G401.6 (cell line): ENCODE measurements around the gene B3GNT4.
"Not testable (repeated sequence)": the region's sequence is repeated elsewhere in the genome, so short reads cannot be mapped to it uniquely, and the experiment has no call there.

Experiments used
- FAIRE-seq: peaks from 2 replicates; lab custom pipeline; 2012; peaks lifted over from hg19 to GRCh38; lab: Jason Lieb, UNC

Gene B3GNT4

DNA sequence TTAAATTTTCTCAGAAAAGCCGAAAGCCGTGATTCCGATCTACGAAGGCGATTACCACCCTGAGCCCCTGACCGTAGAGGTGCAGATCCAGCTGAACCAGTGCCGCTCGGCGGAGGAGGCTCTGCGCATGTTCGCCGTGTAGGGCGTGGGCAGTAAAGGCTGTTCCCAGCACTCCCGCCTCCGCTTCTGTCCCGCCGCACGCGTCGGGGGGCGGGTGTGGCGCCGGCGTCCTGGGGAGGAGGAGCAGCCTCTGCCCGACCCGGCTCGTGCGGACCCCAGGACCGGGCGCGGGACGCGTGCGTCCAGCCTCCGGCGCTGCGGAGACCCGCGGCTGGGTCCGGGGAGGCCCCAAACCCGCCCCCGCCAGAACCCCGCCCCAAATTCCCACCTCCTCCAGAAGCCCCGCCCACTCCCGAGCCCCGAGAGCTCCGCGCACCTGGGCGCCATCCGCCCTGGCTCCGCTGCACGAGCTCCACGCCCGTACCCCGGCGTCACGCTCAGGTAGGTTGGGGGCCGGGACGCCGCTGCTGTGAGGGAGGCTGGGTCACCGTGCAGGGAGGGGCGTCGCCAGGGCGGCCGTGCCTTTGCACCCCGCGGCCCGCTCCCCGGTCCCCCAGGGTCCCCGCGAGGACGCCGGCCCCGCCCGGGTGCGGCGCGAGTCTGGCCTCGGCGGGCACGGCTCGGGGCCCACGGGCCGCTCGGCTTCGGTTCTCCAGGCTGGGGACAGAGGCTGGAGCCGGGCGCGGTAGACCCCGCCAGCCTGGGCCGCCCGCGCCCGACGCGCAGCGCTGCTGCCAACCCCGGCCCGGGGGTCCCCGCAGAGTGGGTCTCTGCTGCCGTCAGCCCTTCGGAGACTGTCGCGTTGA is at the start of gene B3GNT4:
TSS of gene B3GNT4 (plus strand) at position 409 of the 866 bp plus-strand sequence. CDS start 910 bp downstream, outside the sequence.
- no peak for FAIRE-seq

DNA sequence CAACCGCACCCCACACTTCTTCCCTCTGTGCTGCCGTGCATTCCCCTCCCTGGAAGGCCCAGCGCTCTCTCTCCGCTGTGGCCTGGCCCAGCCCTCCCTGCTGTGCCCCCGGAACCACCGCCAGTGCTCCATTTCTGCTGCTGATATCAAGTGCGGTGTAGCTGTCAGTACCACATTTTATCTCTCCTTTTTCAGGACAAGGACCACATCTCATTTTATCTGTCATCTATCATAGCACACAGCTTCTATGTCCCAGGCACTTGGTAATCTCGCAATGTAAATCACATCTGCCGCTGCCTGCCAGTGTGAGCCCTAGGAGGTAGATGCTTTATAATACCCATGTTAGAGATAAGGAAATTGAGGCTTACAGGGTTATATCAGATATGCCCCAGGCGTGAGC is 47.8 kb upstream of the B3GNT4 start:
- no peak for FAIRE-seq

DNA sequence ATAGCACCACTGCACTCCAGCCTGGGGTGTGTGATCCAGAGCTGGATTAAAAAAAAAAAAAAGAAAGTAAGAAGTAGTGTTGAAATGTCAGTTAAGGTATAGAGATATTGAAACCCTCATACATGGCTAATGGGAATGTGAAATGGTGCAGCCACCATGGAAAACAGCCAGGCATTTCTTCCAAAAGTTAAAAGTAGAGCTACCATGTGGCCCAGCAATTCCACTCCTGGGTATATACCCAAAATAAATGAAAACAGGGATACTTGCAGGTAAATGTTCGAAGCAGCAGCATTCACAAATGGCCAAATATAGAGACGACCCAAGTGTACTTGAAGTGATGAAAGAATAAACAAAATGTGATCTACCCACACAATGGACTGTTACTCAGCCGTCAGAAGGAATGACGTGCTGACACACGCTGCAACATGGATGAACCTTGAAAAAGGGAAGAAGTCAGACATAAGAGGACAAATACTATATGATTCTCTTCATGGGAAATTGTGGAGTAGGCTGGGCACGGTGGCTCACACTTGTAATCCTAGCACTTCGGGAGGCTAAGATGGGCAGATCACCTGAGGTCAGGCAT is 44.7 kb upstream of the B3GNT4 start:
- no peak for FAIRE-seq

DNA sequence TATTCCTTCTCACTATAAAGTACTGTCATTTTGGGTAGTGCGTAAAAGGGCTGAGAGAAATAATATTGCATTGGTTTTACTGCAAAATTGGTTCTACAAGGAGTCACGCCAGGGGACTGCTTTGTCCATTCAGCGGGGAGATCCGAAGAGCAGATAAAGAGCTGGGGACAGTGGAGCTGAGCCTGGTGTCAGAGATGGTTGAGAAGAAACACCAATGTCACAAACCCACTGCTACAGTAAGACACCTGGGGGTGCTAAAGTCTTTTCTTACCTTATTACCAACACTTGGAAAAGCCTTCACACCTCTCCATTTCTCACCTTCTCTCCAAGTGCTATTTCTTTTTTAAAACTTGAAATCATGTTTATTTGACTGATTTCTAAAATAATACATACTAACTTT is 43.6 kb upstream of the B3GNT4 start:
- no peak for FAIRE-seq

DNA sequence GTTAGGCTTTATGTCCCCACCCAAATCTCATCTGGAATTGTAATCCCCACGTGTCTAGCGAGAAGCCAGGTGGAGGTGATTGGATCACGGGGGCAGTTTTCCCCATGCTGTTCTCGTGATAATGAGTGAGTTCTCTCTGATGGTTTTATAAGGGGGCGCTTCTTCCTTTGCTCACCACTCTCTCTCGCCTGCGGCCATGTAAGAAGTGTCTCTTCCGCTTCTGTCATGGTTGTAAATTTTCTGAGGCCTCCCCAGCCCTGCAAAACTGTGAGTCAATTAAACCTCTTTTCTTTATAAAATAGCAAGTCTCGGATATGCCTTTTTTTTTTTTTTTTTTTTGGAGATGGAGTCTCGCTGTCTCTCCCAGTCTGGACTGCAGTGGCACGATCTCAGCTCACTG is 42.7 kb upstream of the B3GNT4 start:
- no peak for FAIRE-seq

DNA sequence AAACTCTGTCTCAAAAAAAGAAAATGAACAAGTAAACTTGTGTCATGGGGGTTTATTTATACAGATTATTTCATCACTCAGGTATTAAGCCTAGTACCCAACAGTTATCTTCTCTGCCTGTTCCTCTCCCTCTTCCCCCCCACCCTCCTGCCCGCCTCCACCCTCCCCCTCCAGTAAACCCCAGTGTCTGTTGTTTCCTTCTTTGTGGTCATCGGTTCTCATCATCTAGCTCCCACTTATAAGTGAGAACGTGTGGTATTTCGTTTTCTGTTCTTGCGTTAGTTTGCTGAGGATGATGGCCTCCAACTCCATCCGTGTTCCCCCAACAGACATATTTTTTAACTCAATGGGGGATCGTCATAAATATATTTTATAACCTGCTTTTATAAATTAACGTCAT is 41.8 kb upstream of the B3GNT4 start:
- no peak for FAIRE-seq

DNA sequence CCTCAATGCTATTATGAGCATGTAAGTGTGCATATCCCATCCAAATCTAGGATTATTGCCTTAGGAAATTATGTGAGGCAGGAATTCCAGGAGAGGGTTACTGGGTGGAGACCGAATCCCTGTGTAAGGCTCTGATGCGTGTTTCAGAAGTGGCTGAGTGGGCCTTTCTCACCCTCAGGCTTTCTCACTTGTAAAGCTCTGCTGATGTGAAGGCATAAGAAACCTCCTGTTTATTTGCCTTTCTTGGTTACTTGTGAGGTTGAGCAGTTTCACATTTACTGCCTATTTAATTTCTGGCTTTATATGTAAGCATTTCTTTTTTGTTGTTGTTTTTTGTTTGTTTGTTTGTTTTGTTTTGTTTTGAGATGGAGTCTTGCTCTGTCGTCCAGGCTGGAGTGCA is 40.5 kb upstream of the B3GNT4 start:
- FAIRE-seq: no peak

DNA sequence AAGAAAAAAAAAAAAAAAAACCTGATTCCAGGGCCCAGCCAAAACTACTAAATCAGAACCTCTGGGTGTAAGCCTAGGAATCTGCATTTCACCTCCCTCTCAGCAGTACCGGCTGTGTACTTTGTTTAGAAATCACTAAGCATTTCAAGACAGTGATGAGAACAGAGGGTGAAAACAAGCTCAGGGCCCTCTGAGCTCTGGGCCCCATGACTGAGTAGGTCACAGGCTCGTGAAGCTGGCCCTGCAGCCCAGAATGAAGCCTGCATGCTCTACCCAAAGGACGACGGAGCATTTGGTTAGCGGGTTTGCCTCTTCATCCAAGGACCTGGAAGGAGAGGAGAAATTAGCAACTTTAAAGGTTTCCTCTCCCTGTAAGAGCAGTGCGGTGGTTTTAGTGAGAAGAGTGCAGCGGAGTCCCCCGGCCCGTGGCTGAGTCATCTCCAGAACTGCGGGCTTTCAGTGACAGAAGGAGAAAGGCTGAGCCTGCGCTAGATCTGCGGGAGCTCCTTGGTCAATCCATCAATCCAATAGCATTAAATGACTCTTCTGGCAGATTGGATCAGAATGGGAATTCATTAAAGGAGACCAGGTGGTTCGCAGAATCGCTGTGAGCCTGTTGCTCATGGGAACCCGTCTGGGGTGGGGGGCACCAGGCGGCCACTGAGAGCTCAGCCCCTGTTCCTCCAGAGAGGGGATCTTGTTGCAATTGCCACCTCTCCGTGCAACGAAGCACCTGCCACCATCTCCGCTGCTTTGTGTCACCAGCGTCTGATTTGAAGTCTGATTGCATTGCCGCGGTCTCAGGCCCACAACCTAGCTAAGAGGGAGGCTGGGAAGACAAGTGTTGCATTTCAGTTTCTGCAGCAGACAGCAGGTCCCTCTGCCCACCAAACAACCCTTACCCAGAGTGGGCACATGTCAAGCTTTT is 36.8 kb upstream of the B3GNT4 start:
- FAIRE-seq: no peak

DNA sequence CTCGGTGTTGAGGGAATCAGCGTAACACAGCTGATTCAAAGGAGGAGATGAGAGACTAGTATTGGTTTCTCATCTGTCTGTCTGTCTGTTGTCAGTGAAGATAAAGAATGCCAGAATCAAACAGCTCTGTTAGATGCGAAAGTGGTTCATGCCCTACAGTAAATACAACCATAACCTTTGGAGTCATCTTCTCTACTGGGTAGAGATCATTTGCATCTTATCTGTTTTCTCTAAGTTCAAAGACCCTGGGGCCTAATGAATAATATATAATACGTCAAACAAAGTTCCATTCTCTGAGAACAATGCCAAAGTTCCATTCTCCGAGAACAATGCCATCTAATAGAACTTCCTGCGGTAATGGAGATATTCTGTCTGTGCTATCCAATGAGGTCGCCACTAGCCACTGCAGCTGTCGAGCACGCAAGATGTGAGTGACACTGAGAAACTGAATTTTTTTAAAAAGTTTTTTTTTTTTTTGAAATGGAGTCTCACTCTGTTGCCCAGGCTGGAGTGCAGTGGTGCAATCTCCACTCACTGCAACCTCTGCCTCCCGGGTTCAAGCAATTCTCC is 36.1 kb upstream of the B3GNT4 start:
- FAIRE-seq: no peak

DNA sequence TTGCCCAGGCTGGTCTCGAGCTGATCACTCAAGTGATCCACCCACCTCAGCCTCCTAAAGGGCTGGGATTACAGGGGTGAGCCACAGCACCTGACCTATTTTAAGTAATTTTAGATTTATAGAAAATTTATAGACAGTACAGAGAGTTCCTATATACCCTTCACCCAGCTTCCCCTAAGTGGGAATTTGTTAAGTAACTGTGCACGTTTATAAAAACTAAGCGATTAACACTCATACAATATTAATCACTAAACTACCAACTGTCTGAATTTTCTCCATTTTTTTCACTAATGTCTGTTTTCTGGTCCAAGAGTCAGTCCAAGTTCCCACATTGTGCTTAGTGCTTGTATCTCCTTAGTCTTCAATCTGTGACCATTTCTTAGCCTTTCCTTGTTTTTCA is 35.0 kb upstream of the B3GNT4 start:
- FAIRE-seq: no peak

DNA sequence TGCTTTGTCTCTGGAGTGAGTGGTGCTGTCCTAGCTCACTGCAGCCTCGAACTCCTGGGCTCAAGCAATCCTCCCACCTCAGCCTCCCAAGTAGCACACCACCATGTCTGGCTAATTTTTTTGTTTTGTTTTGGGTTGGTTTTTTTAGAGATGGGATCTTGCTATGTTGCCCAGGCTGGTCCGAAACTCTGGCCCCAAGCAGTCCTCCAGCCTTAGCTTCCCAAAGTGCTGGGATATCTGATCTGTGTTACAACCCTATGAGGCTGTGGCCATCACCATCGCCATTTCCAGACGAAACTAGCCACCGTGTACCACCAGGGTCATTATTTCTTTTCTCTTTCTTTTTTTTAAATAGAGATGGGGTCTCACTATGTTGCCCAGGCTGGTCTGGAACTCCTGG is 32.1 kb upstream of the B3GNT4 start:
- FAIRE-seq: no peak

DNA sequence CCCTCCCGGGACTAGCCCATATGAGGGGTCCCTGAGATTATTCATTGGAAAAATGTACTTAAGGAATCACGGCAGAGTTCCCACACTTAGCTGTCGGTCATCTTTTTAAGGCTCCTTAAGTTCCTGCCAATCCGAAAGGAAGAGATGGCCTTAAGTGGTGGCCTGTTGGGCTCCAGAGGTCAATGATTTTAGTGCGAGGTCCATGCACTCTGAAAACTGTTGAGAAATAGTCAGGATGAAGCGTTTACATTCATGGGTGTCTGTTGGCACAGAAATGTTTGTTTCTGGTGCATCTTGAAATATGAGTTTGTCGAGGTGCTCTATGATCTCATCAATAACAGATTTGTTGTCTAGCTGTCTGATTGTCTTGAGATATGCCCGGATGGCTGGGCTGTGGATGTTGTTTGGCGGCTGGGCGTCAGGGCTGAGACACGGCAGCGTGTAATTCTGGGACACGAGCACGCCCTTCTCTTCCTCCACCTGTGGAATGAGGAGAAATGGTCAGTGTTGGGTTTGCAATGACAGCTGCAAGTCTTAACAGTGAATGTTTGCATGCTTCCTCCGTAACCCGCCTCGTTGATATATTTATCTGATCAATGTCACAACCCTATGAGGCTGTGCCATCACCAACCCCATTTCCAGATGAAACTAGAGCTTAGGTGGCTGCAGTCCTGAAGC is 31.1 kb upstream of the B3GNT4 start:
- FAIRE-seq: no peak

DNA sequence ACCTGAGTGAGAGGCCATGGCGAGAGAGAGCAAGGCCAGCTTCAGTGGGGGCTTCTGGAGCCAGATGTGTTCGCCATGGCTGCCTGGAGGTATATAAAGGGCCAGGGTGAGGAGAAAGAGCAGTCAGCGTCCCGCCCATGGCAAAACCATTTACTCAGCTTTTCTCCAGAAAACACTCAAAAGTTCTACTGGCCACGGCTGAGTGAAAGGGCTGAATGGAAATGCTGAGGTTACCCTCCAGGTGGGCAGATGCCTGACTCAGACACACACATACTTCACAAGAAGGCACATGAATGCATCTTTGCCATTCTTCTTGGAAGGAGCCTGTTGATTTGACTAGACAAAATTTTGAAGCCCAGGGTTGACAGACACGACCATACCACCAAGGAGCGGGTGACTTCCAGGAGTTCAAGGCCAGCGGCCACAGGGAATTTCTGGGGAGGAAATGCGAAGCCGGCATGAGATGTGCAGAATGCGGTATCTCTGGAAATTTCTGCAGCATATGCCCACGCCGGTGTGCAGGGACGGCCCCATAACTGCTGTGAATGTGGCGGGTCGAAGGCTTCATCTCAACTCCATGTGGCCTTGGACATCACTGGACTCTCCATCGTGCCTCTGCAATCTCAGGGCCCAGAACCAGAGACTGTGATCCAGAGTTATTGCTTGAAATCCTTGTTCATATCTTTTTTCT is 29.2 kb upstream of the B3GNT4 start, which contains the start of gene IL31:
TSS of gene IL31 (minus strand) at position 67 of the 691 bp plus-strand sequence. CDS start at position 18, 49 bp downstream.
- no peak for FAIRE-seq

DNA sequence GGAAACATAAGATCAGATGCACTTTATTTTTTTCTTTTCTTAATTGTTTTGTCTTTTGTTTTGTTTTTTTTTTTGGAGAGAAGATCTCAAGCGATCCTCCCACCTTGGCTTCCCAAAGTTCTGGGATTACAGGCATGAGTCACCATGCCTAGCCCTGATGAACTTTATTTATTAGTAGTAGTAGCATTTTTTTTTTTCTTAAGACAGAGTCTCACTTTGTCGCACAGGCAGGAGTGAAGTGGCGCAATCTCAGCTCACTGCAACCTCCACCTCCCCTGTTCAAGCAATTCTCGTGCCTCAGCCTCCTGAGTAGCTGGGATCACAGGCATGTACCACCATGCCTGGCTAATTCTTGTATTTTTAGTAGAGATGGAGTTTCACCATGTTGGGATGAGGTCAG is 27.0 kb upstream of the B3GNT4 start:
- not testable (repeated sequence) for FAIRE-seq

DNA sequence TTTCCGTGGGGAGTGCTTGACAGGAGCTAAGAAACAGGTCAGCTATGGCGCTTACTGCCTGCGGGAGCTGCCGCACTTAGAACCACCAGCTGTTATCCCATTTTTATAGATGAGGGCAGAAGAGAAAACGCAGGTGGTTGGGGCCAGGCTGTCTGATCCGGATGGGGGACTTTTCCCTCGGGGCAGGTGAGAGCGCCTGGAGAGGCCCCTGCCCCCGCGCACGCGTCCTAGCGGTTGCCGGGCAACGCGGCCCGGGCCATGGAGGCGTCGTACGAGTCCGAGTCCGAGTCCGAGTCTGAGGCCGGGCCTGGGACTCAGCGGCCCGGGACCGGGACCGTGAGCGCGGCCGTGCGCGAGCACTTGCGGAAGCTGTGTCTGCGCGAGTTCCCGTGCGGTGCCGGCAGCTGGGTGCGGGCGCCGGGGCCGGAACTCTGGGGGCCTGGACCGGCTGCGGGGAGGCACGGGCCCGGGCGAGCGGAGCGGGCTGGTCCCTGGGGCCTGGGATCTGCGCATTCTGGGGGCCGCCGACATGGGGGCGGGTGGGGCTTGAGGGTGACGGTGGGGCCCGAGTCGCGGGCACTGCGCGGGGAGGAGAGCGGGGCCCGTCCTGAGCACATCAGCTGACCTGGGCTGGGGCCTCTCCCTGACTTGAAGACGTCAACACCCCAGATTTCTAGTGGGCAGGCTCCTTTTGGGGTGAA is 20.5 kb upstream of the B3GNT4 start, which contains the start of gene LRRC43:
TSS of gene LRRC43 (plus strand) at position 237 of the 701 bp plus-strand sequence. CDS start at position 259, 22 bp downstream.
- no peak for FAIRE-seq

DNA sequence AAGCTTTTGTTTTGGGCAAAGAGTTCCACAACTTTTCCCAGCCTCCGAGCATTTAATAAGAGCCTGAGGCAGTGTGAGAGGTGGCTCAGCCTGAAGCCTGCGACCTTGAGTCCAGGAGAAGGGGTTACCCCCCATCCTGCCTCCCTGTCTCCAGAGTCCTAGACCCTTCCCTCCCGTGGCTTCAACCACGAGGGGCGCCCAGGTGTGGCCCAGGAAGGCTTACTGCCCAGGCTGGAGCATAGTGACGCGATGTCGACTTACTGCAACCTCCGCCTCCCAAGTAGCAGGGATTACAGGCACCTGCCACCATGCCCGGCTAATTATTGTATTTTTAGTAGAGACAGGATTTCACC is 19.9 kb upstream of the B3GNT4 start:
- FAIRE-seq: no peak

DNA sequence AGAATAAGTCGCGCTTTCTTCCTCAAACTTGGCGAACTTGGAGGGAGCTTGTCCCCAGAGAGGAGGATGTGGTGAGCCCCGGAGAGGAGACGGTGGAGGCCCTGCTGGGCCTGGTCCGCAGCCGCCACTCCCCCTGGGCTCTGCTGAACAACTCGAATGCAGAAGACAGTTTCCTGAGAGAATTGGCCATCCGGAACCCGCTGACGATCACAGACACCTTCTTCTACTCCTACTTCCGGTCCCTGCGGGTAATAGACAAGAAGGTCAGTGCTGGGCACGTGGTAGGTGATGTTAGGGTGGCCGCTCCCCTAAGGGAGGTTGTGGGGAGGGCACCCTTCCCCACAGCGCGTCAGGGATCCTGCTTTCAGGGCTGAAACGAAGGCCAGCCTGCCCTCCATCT is 19.0 kb upstream of the B3GNT4 start:
- no peak for FAIRE-seq

DNA sequence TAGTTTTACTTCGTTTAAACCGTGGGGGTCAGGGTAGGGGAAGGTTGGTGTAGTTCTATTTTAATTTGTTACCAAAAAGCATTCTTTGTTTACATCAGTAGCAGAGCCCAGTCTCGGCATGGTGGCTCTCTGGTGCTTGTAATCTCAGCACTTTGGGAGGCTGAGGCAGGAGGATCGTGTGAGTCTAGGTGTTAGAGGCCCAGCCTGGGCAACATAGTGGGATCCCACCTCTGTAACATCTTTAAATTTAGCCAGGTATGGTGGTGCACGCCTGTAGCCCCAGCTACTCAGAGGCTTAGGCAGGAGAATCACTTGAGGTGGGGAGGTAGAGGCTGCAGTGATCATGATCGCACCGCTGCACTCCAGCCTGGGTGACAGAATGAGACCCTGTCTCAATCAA is 18.4 kb upstream of the B3GNT4 start:
- FAIRE-seq: no peak

DNA sequence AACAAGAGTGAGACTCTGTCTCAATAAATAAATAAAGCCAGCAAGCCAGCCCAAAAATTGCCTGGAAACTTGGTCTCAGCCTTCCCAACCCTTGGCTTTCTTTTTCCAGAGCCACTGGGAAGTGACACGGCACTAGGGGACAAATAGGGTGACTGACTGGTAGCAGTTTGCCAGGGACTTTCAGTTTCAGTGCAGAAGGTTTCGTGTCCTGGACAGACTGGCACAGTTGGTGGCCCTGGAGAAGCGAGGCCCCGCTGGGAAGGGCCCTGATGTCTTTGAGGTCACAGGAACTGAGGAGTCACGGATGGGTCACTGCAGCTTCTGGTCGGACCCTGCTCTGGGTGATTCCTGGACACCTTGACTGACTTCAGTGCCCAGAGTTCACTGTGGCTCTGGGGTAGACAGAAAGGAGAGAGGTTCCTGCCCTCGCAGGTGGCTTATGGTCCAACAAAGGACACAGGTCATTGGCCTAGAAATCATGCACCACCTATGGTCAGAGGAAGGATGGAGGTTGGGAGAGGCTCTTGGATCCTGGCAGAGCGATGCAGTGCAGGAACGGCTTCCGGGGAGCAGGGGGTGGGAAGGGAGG is 17.9 kb upstream of the B3GNT4 start:
- FAIRE-seq: no peak

DNA sequence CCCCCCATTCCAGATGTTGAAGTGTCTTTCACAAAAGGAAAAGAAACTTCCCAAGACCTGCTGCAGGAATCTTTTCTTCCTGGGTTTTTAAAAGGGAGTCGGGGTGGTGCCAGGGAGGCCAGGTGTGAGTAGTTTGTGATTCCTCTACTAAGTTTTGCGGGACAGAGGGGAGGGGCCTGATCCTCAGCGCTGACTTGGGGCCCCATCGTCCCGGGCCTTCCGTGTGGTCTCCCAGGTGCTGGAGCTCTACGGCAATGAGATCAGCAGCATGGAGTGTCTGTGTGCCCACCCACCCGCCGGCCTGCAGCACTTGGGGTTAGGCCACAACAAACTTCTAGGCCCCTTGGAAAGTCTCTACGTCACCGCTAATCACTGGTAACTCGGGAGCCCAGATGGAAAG is 16.0 kb upstream of the B3GNT4 start:
- FAIRE-seq: no peak
